ENCODE data around the gene DNAJC6.

Gene DNAJC6

GRCh38 chr1:65292861-65293593 lies 16.3 kb upstream of the DNAJC6 start:
- no peak for DNase-seq (ENCODE audit: low read depth, low spot score)

- DNase-seq (ENCODE audit: low read depth, low spot score) = no peak
Observed at GRCh38 chr1:65297706-65298105, 11.6 kb upstream of the DNAJC6 start.

- DNase-seq (ENCODE audit: low read depth, low spot score) = no peak
Observed at GRCh38 chr1:65299328-65299727, 10.0 kb upstream of the DNAJC6 start.

GRCh38 chr1:65308781-65309303 lies 501 bp upstream of the DNAJC6 start:
- DNase-seq (ENCODE audit: low read depth, low spot score) = no peak

- peak; percentile 52 for DNase-seq (ENCODE audit: low read depth, low spot score)
Observed at GRCh38 chr1:65310078-65310587, 790 bp downstream of the DNAJC6 start.

- DNase-seq (ENCODE audit: low read depth, low spot score) = no peak
Observed at GRCh38 chr1:65311760-65312159, 2.4 kb downstream of the DNAJC6 start.

- no peak for DNase-seq (ENCODE audit: low read depth, low spot score)
Observed at GRCh38 chr1:65316233-65316632, 6.9 kb downstream of the DNAJC6 start.

- DNase-seq (ENCODE audit: low read depth, low spot score) = no peak
Observed at GRCh38 chr1:65317866-65318653, 8.7 kb downstream of the DNAJC6 start.

GRCh38 chr1:65319141-65319540 lies 9.8 kb downstream of the DNAJC6 start:
- DNase-seq (ENCODE audit: low read depth, low spot score) = no peak

- no peak for DNase-seq (ENCODE audit: low read depth, low spot score)
Observed at GRCh38 chr1:65319754-65320153, 10.4 kb downstream of the DNAJC6 start.

- no peak for DNase-seq (ENCODE audit: low read depth, low spot score)
Observed at GRCh38 chr1:65321879-65322278, 12.5 kb downstream of the DNAJC6 start.

GRCh38 chr1:65323246-65323645 lies 13.9 kb downstream of the DNAJC6 start:
- no peak for DNase-seq (ENCODE audit: low read depth, low spot score)

- no peak for DNase-seq (ENCODE audit: low read depth, low spot score)
Observed at GRCh38 chr1:65330021-65330420, 20.7 kb downstream of the DNAJC6 start.

- no peak for DNase-seq (ENCODE audit: low read depth, low spot score)
Observed at GRCh38 chr1:65330822-65331221, 21.5 kb downstream of the DNAJC6 start.

GRCh38 chr1:65332821-65333220 lies 23.5 kb downstream of the DNAJC6 start:
- DNase-seq (ENCODE audit: low read depth, low spot score) = no peak

- no peak for DNase-seq (ENCODE audit: low read depth, low spot score)
Observed at GRCh38 chr1:65334081-65334480, 24.7 kb downstream of the DNAJC6 start.

GRCh38 chr1:65339866-65340468 lies 30.6 kb downstream of the DNAJC6 start:
- no peak for DNase-seq (ENCODE audit: low read depth, low spot score)

GRCh38 chr1:65341381-65341780 lies 32.0 kb downstream of the DNAJC6 start:
- DNase-seq (ENCODE audit: low read depth, low spot score) = no peak

GRCh38 chr1:65343286-65343685 lies 33.9 kb downstream of the DNAJC6 start:
- no peak for DNase-seq (ENCODE audit: low read depth, low spot score)

GRCh38 chr1:65344171-65344814 lies 35.0 kb downstream of the DNAJC6 start:
- DNase-seq (ENCODE audit: low read depth, low spot score) = no peak

GRCh38 chr1:65346190-65346589 lies 36.8 kb downstream of the DNAJC6 start:
- no peak for DNase-seq (ENCODE audit: low read depth, low spot score)

All from iPS DF 19.7 (cell line).